A673 (cell line): ENCODE results near the gene C11orf21.

Source experiments
- EZH2 ChIP-seq: fragments of 200-600 bp; sonication (generic); IDR thresholded peaks from 2 replicates; pipeline ENCODE4 v1.6.1; 2017; ENCODE audit warnings: borderline replicate concordance, low read depth, mild to moderate bottlenecking, mixed read lengths, antibody characterized with exemption, low read length; ENCODE audit not compliant: poor library complexity, severe bottlenecking
- TF ChIP-seq, protein P1 (sequence below): fragments of 300-800, 200-600 bp; sonication (generic); conservative IDR thresholded peaks from 2 replicates; pipeline ENCODE4 v1.5.1; 2017; ENCODE audit warnings: low read depth, mild to moderate bottlenecking, antibody characterized with exemption, low read length, moderate library complexity, mixed read lengths

- TF ChIP-seq, protein P1, sequence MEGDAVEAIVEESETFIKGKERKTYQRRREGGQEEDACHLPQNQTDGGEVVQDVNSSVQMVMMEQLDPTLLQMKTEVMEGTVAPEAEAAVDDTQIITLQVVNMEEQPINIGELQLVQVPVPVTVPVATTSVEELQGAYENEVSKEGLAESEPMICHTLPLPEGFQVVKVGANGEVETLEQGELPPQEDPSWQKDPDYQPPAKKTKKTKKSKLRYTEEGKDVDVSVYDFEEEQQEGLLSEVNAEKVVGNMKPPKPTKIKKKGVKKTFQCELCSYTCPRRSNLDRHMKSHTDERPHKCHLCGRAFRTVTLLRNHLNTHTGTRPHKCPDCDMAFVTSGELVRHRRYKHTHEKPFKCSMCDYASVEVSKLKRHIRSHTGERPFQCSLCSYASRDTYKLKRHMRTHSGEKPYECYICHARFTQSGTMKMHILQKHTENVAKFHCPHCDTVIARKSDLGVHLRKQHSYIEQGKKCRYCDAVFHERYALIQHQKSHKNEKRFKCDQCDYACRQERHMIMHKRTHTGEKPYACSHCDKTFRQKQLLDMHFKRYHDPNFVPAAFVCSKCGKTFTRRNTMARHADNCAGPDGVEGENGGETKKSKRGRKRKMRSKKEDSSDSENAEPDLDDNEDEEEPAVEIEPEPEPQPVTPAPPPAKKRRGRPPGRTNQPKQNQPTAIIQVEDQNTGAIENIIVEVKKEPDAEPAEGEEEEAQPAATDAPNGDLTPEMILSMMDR: no peak
- no peak for TF ChIP-seq EZH2
Measured at GRCh38 chr11:2261436-2262230, 40.1 kb downstream of the C11orf21 start.
